K562 (cell line): Measurements from ENCODE around the gene ACE. TPM values are rescaled to one million over a fixed set of nuclear protein-coding genes. Genes with fewer than 3 reads are reported as not detected.
"Not testable (repeated sequence)": the region's sequence is repeated elsewhere in the genome, so short reads cannot be mapped to it uniquely, and the experiment has no call there.

ENCODE experiments used
- ATAC-seq: fragments of 200-7000 bp; cut with Tn5 transposase; 3 replicates; pipeline ENCODE4 v1.9.1; 2020; ENCODE audit warnings: moderate library complexity
- BruUV-seq: library from RNA; stranded (reverse); fragments of 400-500 nt; replicated peaks from 2 replicates; lab custom pipeline; 2021; lab: Mats Ljungman, UMichigan
- CTCF ChIA-PET: fragments of 300-600 bp; formaldehyde crosslinking; extraction: SDS; loops from one replicate; lab custom pipeline; 2021; ENCODE audit warnings: low intra/inter-chr PET ratio; lab: Yijun Ruan, JAX
- POLR2A ChIA-PET: fragments of 300-600, 350-650 bp; sonication (Branson Sonifier 250); formaldehyde crosslinking; extraction: SDS; loops from one replicate; lab custom pipeline; 2021; ENCODE audit warnings: antibody characterized with exemption, inconsistent platforms; lab: Yijun Ruan, JAX
- DNase-seq, 4 experiments: peaks; one replicate each; pipeline versions ENCODE4 v3.0.0 to v3.0.0-alpha.2; 2011 to 2018; ENCODE audit warnings: low spot score in 3 of 4, mixed read lengths in 3 of 4; ENCODE audit errors: extremely low read depth in 1 of 4
- FAIRE-seq: peaks from 2 replicates; lab custom pipeline; 2011; peaks lifted over from hg19 to GRCh38; lab: Jason Lieb, UNC
- H2AFZ ChIP-seq: 2 replicates; pipeline ENCODE4 v1.6.0; 2011; ENCODE audit warnings: low read depth, low read length, control low read depth, inconsistent platforms
- H3K27ac ChIP-seq: fragments of 200-600 bp; 3 replicates; pipeline ENCODE4 v1.8.0; 2011; ENCODE audit warnings: low read depth, mild to moderate bottlenecking, control low read depth, inconsistent platforms, low read length, moderate library complexity, mixed read lengths; ENCODE audit errors: extremely low read depth
- H3K27me3 ChIP-seq, 2 experiments: fragments of 300-600 bp in 1 of 2; 2 replicates in 1 of 2; 3 replicates in 1 of 2; pipeline versions ENCODE4 v1.6.0 to v1.8.0; 2011; ENCODE audit warnings: inconsistent platforms in 2 of 2, low read length in 2 of 2, mild to moderate bottlenecking in 1 of 2, mixed read lengths in 1 of 2, moderate library complexity in 1 of 2; ENCODE audit not compliant: control insufficient read depth in 2 of 2, insufficient read depth in 2 of 2
- H3K36me3 ChIP-seq: fragments of 300-600 bp; 3 replicates; pipeline ENCODE4 v1.8.0; 2011; ENCODE audit warnings: mild to moderate bottlenecking, low read length, inconsistent platforms; ENCODE audit not compliant: control insufficient read depth, insufficient read depth
- H3K4me1 ChIP-seq, 2 experiments: fragments of 200-600 bp in 1 of 2; replicated peaks in 1 of 2; 2 replicates in 1 of 2; 3 replicates in 1 of 2; pipeline versions ENCODE4 v1.5.1 to v1.8.0; 2011; ENCODE audit warnings: inconsistent platforms in 2 of 2, low read length in 2 of 2, mild to moderate bottlenecking in 1 of 2, mixed read lengths in 1 of 2, moderate library complexity in 1 of 2; ENCODE audit not compliant: control insufficient read depth in 2 of 2, insufficient read depth in 2 of 2
- H3K4me2 ChIP-seq: 2 replicates; pipeline ENCODE4 v1.6.1; 2011; ENCODE audit warnings: low read length, control low read depth, inconsistent platforms, mixed read lengths; ENCODE audit not compliant: insufficient read depth
- H3K4me3 ChIP-seq: fragments of 200-600 bp; sonication (generic), shearing (Covaris generic); 2 replicates; pipeline ENCODE4 v1.5.1; 2016; ENCODE audit warnings: control low read depth, inconsistent platforms
- H3K79me2 ChIP-seq: fragments of 200-600 bp; 3 replicates; pipeline ENCODE4 v1.8.0; 2011; ENCODE audit warnings: low read length, inconsistent platforms; ENCODE audit not compliant: control insufficient read depth, insufficient read depth
- H3K9ac ChIP-seq, 2 experiments: 2 replicates each; pipeline versions ENCODE4 v1.6.0 to v1.6.1; 2011; ENCODE audit warnings: low read depth in 2 of 2, low read length in 2 of 2, control low read depth in 1 of 2, inconsistent platforms in 1 of 2, mild to moderate bottlenecking in 1 of 2, mixed read lengths in 1 of 2; ENCODE audit not compliant: insufficient read depth in 1 of 2
- H3K9me1 ChIP-seq: one replicate; pipeline ENCODE4 v1.6.0; 2011; ENCODE audit warnings: inconsistent platforms, mild to moderate bottlenecking, low read length, moderate library complexity; ENCODE audit not compliant: control insufficient read depth, insufficient read depth
- H3K9me3 ChIP-seq: replicated peaks from 2 replicates; pipeline ENCODE4 v1.5.1; 2011; ENCODE audit warnings: low read depth, low read length, inconsistent platforms; ENCODE audit not compliant: control insufficient read depth, insufficient read depth
- H4K20me1 ChIP-seq: replicated peaks from 2 replicates; pipeline ENCODE4 v1.6.1; 2011; ENCODE audit warnings: low read length, inconsistent platforms, mixed read lengths; ENCODE audit not compliant: control insufficient read depth, insufficient read depth
- ATF7 ChIP-seq: fragments of 450-650 bp; IDR thresholded peaks from 2 replicates; pipeline ENCODE4 v1.7.1; 2014; ENCODE audit warnings: mild to moderate bottlenecking, moderate library complexity
- CREBBP ChIP-seq: IDR thresholded peaks from one replicate; pipeline ENCODE4 v1.6.1; 2012; ENCODE audit warnings: low read depth, mild to moderate bottlenecking, control low read depth, inconsistent platforms, low read length
- FOXK2 ChIP-seq, 2 experiments: fragments of 450-650 bp; IDR thresholded peaks in 1 of 2; conservative IDR thresholded peaks in 1 of 2; 2 replicates each; pipeline ENCODE4 v1.6.1; 2016; ENCODE audit warnings: low read depth in 2 of 2, mild to moderate bottlenecking in 1 of 2
- MEF2A ChIP-seq: IDR thresholded peaks from 2 replicates; pipeline ENCODE4 v1.6.1; 2011; ENCODE audit warnings: low read depth, mild to moderate bottlenecking, low read length, moderate library complexity; ENCODE audit not compliant: control insufficient read depth
- RCOR1 ChIP-seq, 2 experiments: IDR thresholded peaks; 2 replicates each; pipeline ENCODE4 v1.6.1; 2012; ENCODE audit warnings: low read depth in 2 of 2, low read length in 2 of 2, borderline replicate concordance in 1 of 2, improper control_type of control experiment in 1 of 2
- SMAD4 ChIP-seq: fragments of 250-450 bp; sonication (Bioruptor Pico); conservative IDR thresholded peaks from 2 replicates; pipeline ENCODE4 v1.8.0; 2021; ENCODE audit warnings: inconsistent platforms, mild to moderate bottlenecking, moderate library complexity
- SOX6 ChIP-seq: fragments of 450-650 bp; IDR thresholded peaks from 2 replicates; pipeline ENCODE4 v1.6.1; 2014; ENCODE audit warnings: mild to moderate bottlenecking
- TRIM28 ChIP-seq: fragments of 450-650 bp; IDR thresholded peaks from 2 replicates; pipeline ENCODE4 v1.6.1; 2017
- ZNF431 ChIP-seq: sonication (generic); formaldehyde crosslinking; IDR thresholded peaks from 2 replicates; pipeline ENCODE4 v1.8.0; 2022; ENCODE audit warnings: mild to moderate bottlenecking, missing genetic modification reagents
- ZNF436 ChIP-seq: fragments of 250-450, 450-650 bp; sonication (Bioruptor Pico); formaldehyde crosslinking; IDR thresholded peaks from 2 replicates; pipeline ENCODE4 v1.7.0; 2020; ENCODE audit warnings: mild to moderate bottlenecking
- ZNF444 ChIP-seq: fragments of 250-450 bp; sonication (Bioruptor Pico); IDR thresholded peaks from 2 replicates; pipeline ENCODE4 v1.4.0; 2020; ENCODE audit warnings: mild to moderate bottlenecking, moderate library complexity
- WGBS: fragments of 100-300 bp; shearing (Covaris generic); methylation state at CpG from one replicate; pipeline ENCODE4 v1.1.6; 2016; ENCODE audit warnings: low coverage, mixed read lengths; ENCODE audit not compliant: insufficient coverage; ENCODE audit errors: missing lambda C conversion rate; 5-methylcytosine and 5-hydroxymethylcytosine counted together
- in situ Hi-C: fragments of 300-500 bp; cut with MboI; formaldehyde crosslinking; loops from 4 replicates; pipeline ENCODE4 v1.15.0; 2018; ENCODE audit warnings: inconsistent platforms, mixed read lengths
- intact Hi-C: fragments of 100-400 bp; cut with micrococcal nuclease; formaldehyde crosslinking; loops from 2 replicates; pipeline ENCODE4 v1.14.2; 2022
- polyA plus RNA-seq, 8 experiments: library from polyadenylated mRNA; depleted of rRNA in 4 of 8; stranded (reverse) in 5 of 8; unstranded in 3 of 8; fragments of >200 nt; fragmentation: Nextera tagmentation in 2 of 8; fragmentation: Illumina TruSeq in 1 of 8; extraction: Ambion mirVana in 2 of 8; extraction: Trizol in 1 of 8; gene quantifications; 2 replicates each; pipeline versions ENCODE4 v1.2.1 to v1.2.3, GENCODE V29; 2011 to 2014; ENCODE audit warnings: inconsistent platforms in 1 of 8, missing spikeins in 1 of 8
- total RNA-seq, 7 experiments: library from RNA; depleted of rRNA in 6 of 7; stranded (reverse); fragments of >200 nt in 6 of 7; fragmentation: Illumina TruSeq in 2 of 7; extraction: Trizol in 2 of 7; gene quantifications; 2 replicates each; pipeline versions ENCODE4 v1.2.1 to v1.2.3, GENCODE V29; 2011 to 2021; ENCODE audit warnings: low replicate concordance in 1 of 7
- TF ChIP-seq, protein P1 (sequence below), 2 experiments: fragments of 200-800 bp in 1 of 2; sonication (Bioruptor generic) in 1 of 2; sonication (generic) in 1 of 2; formaldehyde crosslinking in 1 of 2; IDR thresholded peaks in 1 of 2; conservative IDR thresholded peaks in 1 of 2; 2 replicates each; pipeline versions ENCODE4 v1.5.0 to v1.6.1; 2016 to 2020; ENCODE audit warnings: missing compliant biosample characterization in 1 of 2, missing genetic modification characterization in 1 of 2, missing genetic modification reagents in 1 of 2
- TF ChIP-seq, protein P2 (sequence below), 3 experiments: IDR thresholded peaks in 2 of 3; conservative IDR thresholded peaks in 1 of 3; 2 replicates each; pipeline ENCODE4 v1.5.1; 2011 to 2012; ENCODE audit warnings: low read length in 3 of 3, mild to moderate bottlenecking in 3 of 3, control low read depth in 2 of 3, improper control_type of control experiment in 1 of 3, inconsistent platforms in 1 of 3, low read depth in 1 of 3, mixed read lengths in 1 of 3, moderate library complexity in 1 of 3; ENCODE audit not compliant: insufficient read depth in 2 of 3

ACE gene
- total and polyA plus RNA-seq, 9 of the 15 experiments (the other 6 are each of a cell fraction or from before 2014, with no cell fraction given): 0.07 to 2.5 (median 0.47) TPM; not detected in 1

DNA sequence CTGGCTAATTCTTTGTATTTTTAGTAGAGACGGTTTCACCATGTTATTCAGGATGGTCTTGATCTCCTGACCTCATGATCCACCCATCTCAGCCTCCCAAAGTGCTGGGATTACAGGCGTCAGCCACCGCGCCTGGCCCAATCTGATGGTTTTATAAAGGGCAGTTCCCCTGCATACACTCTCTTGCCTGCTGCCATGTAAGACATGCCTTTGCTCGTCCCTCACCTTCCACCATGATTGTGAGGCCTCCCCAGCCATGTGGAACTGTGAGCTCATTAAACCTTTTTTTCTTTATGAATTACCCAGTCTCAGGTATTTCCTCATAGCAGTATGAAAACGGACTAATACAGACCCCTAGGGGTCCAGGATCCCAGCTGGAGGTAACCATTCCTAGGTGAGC is 8.8 kb upstream of the ACE start:
- H3K27ac ChIP-seq, H2AFZ ChIP-seq, H4K20me1 ChIP-seq, H3K9ac ChIP-seq, in situ Hi-C loops, H3K4me3 ChIP-seq, H3K4me2 ChIP-seq, CTCF ChIA-PET, ATAC-seq, BruUV-seq, H3K36me3 ChIP-seq, DNase-seq, intact Hi-C loops, H3K27me3 ChIP-seq, H3K9me3 ChIP-seq, FAIRE-seq, H3K4me1 ChIP-seq, H3K79me2 ChIP-seq, H3K9me1 ChIP-seq: not testable (repeated sequence)
- POLR2A ChIA-PET: interaction anchor here (0.7 kb wide), 1 partner anchor 20 kb away, joined by 3 read pairs; no protein-coding TSS in a partner anchor
- peak; percentile 84 for TF ChIP-seq ZNF431
- WGBS: 61% methylated on average over 6 of the region's 6 CpGs

DNA sequence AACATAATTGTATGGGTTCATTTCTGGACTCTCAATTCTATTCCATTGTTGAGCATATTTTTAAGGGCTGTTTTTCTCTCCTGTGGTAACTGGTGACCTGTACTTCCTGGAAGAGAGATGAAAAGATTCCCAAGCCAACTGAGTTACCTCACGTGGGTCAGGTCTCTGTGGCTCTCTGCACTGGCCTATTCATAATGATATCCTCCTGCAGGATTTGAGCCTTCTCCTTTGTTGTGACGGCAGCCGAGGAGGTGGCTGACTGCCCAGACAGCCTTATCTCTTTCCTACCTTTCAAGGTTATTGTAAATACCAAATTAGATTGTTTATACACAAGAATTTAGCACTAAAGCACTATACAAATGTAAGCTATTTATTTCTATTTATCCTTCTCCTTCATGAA is 2.7 kb upstream of the ACE start:
- BruUV-seq: no TSS peak
- no peaks in the 10 kb centered on the region for H4K20me1 ChIP-seq
- POLR2A ChIA-PET: no interaction called here
- no peak overlapping the region for H3K4me3 ChIP-seq
- DNase-seq (peak in 2 of 4 experiments; percentile 46 to 55), FAIRE-seq (peak; percentile 81), ATAC-seq (no peak)
- intact Hi-C loops (no loop called here), in situ Hi-C loops (no loop called here)
- H3K79me2 ChIP-seq: no peaks in the 10 kb centered on the region
- CTCF ChIA-PET: no interaction called here
- H3K27me3 ChIP-seq: no peaks in the 10 kb centered on the region
- no peak overlapping the region for H2AFZ ChIP-seq
- no peaks in the 10 kb centered on the region for H3K36me3 ChIP-seq
- no peak overlapping the region for H3K27ac ChIP-seq
- no peak overlapping the region for H3K9ac ChIP-seq
- H3K4me2 ChIP-seq: no peak overlapping the region
- WGBS: 2% methylated on average over 3 of the region's 3 CpGs
- peaks cover 27 to 37% of the 10 kb centered on the region in 2 experiments for H3K4me1 ChIP-seq
- no peaks in the 10 kb centered on the region for H3K9me1 ChIP-seq
- H3K9me3 ChIP-seq: no peaks in the 10 kb centered on the region
- TF ChIP-seq SMAD4 (CRISPR knock-in tag): peak; percentile 91
- peak; percentile 84 for TF ChIP-seq SOX6
- TF ChIP-seq ZNF436 (CRISPR knock-in tag): no peak
- 0 out of 2 replicates have a peak, but pooled peaks have one; percentile 21 for TF ChIP-seq ATF7
- TF ChIP-seq CREBBP: no peak
- TF ChIP-seq, protein P1, sequence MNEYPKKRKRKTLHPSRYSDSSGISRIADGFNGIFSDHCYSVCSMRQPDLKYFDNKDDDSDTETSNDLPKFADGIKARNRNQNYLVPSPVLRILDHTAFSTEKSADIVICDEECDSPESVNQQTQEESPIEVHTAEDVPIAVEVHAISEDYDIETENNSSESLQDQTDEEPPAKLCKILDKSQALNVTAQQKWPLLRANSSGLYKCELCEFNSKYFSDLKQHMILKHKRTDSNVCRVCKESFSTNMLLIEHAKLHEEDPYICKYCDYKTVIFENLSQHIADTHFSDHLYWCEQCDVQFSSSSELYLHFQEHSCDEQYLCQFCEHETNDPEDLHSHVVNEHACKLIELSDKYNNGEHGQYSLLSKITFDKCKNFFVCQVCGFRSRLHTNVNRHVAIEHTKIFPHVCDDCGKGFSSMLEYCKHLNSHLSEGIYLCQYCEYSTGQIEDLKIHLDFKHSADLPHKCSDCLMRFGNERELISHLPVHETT (CRISPR knock-in tag; conservative IDR thresholded peaks at IDR 0.05 in 1 of 2, IDR thresholded peaks at IDR 0.05 in 1 of 2): 0 out of 4 replicates have a peak, but pooled peaks of 1 of the 2 experiments have one; percentile 37
- TF ChIP-seq, protein P2, sequence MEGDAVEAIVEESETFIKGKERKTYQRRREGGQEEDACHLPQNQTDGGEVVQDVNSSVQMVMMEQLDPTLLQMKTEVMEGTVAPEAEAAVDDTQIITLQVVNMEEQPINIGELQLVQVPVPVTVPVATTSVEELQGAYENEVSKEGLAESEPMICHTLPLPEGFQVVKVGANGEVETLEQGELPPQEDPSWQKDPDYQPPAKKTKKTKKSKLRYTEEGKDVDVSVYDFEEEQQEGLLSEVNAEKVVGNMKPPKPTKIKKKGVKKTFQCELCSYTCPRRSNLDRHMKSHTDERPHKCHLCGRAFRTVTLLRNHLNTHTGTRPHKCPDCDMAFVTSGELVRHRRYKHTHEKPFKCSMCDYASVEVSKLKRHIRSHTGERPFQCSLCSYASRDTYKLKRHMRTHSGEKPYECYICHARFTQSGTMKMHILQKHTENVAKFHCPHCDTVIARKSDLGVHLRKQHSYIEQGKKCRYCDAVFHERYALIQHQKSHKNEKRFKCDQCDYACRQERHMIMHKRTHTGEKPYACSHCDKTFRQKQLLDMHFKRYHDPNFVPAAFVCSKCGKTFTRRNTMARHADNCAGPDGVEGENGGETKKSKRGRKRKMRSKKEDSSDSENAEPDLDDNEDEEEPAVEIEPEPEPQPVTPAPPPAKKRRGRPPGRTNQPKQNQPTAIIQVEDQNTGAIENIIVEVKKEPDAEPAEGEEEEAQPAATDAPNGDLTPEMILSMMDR (IDR thresholded peaks at IDR 0.05 in 2 of 3, conservative IDR thresholded peaks at IDR 0.05 in 1 of 3; ENCODE audit: insufficient read depth in 2 of 3, low read depth in 1 of 3, low read length in 3 of 3): no peak
- TF ChIP-seq TRIM28: no peak
- TF ChIP-seq FOXK2 (conservative IDR thresholded peaks at IDR 0.05 in 1 of 2, IDR thresholded peaks at IDR 0.05 in 1 of 2; ENCODE audit: low read depth in 2 of 2): peak in 1 of 2 experiments; percentile 57; a peak in 2 of 4 replicates
- no peak for TF ChIP-seq MEF2A
- 0 out of 4 replicates have a peak, but pooled peaks of 1 of the 2 experiments have one; percentile 20 for TF ChIP-seq RCOR1 (IDR thresholded peaks at IDR 0.05; ENCODE audit: borderline replicate concordance in 1 of 2, low read depth in 2 of 2, low read length in 2 of 2)
- TF ChIP-seq ZNF444 (CRISPR knock-in tag): no peak
